Measurements from ENCODE around the gene MCC. TPM values are rescaled to one million over a fixed set of nuclear protein-coding genes. Genes with fewer than 3 reads are reported as not detected.

MCC gene
- total RNA-seq, 1 experiment from 2014 or later = 7.6 TPM

DNA sequence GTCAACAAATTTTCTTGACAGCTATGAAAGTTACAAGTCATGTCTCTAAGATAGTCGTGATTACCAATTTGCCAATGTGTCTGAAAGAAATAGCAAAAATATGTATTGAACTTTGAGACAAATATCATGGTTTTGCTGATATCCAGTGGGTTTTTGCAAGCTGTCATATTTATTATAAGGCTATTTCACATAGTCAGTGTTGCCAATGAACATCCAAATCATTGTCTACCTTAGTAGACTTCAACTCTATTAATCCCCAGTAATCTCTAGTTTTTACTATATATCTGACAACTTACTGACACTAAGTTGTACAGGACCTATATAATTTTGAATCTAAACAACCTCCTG, 256.6 kb downstream of the MCC start:
- WGBS (ENCODE audit: extremely low coverage, insufficient read length, low lambda C conversion rate) = no CpG with 5 or more reads among the region's 1 CpG
- no peaks in the 10 kb centered on the region for H3K79me1 ChIP-seq (ENCODE audit: insufficient read depth, low read depth, low read length, poor library complexity, severe bottlenecking)
- no peak overlapping the region for H3K9ac ChIP-seq (ENCODE audit: extremely low read depth, insufficient read length, low read length)
- H4K8ac ChIP-seq (replicated peaks; ENCODE audit: insufficient read length, low read depth, low read length) = no peak overlapping the region
- H4K5ac ChIP-seq (ENCODE audit: insufficient read length, low read depth, low read length) = no peak overlapping the region
- H3K79me2 ChIP-seq (ENCODE audit: insufficient read depth, low read length) = no peaks in the 10 kb centered on the region
- H4K91ac ChIP-seq (ENCODE audit: insufficient read length, low read depth, low read length) = no peak overlapping the region
- no peak overlapping the region for H3K4ac ChIP-seq (ENCODE audit: low read depth, low read length)
- TF ChIP-seq, protein P1, sequence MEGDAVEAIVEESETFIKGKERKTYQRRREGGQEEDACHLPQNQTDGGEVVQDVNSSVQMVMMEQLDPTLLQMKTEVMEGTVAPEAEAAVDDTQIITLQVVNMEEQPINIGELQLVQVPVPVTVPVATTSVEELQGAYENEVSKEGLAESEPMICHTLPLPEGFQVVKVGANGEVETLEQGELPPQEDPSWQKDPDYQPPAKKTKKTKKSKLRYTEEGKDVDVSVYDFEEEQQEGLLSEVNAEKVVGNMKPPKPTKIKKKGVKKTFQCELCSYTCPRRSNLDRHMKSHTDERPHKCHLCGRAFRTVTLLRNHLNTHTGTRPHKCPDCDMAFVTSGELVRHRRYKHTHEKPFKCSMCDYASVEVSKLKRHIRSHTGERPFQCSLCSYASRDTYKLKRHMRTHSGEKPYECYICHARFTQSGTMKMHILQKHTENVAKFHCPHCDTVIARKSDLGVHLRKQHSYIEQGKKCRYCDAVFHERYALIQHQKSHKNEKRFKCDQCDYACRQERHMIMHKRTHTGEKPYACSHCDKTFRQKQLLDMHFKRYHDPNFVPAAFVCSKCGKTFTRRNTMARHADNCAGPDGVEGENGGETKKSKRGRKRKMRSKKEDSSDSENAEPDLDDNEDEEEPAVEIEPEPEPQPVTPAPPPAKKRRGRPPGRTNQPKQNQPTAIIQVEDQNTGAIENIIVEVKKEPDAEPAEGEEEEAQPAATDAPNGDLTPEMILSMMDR (conservative IDR thresholded peaks at IDR 0.05) = no peak
- H2BK120ac ChIP-seq (ENCODE audit: low read depth, low read length, poor library complexity, severe bottlenecking) = no peak overlapping the region
- no peaks in the 10 kb centered on the region for H3K27me3 ChIP-seq (ENCODE audit: insufficient read depth, low read length)
- peaks cover 42 to 58% of the 10 kb centered on the region in 2 experiments for H3K4me1 Mint-ChIP-seq
- H2BK12ac ChIP-seq (ENCODE audit: insufficient read length, low read depth, low read length) = no peak overlapping the region
- no peak overlapping the region for H3K4me2 ChIP-seq (ENCODE audit: insufficient read depth, insufficient read length, low read length)
- no peak overlapping the region for H3K18ac ChIP-seq (ENCODE audit: insufficient read length, low read depth, low read length)
- DNase-seq = no peak
- H3K23ac ChIP-seq (ENCODE audit: insufficient read length, low read depth, low read length) = no peak overlapping the region
- H3K56ac ChIP-seq (ENCODE audit: insufficient read length, low read depth, low read length) = no peak overlapping the region
- H2BK5ac ChIP-seq (ENCODE audit: insufficient read length, low read length) = no peak overlapping the region
- H3K4me1 ChIP-seq (ENCODE audit: insufficient read depth, low read length) = peaks cover 13% of the 10 kb centered on the region; the same call in 1 of the 2 replicates
- H2AK5ac ChIP-seq (ENCODE audit: insufficient read length, low read length) = no peak overlapping the region
- no peak overlapping the region for H3T11ph ChIP-seq (ENCODE audit: low read length)
- H3K27me3 Mint-ChIP-seq (ENCODE audit: low read depth) = no peaks in the 10 kb centered on the region
- H2AFZ ChIP-seq (ENCODE audit: low read length) = no peak overlapping the region
- no peak overlapping the region for H3K4me3 Mint-ChIP-seq
- H3K27ac Mint-ChIP-seq = no peak overlapping the region
- H3K23me2 ChIP-seq (ENCODE audit: insufficient read length, low read depth, low read length, poor library complexity, severe bottlenecking) = no peaks in the 10 kb centered on the region
- H3K36me3 Mint-ChIP-seq (ENCODE audit: insufficient read depth in 1 of 3, low read depth in 3 of 3) = no peaks in the 10 kb centered on the region
- H3K27ac ChIP-seq (ENCODE audit: insufficient read length, low read depth, low read length) = no peak overlapping the region
- H2BK15ac ChIP-seq (ENCODE audit: low read depth, low read length) = no peak overlapping the region
- H3K14ac ChIP-seq (ENCODE audit: insufficient read depth, low read length) = no peak overlapping the region
- H3K9me3 Mint-ChIP-seq = no peaks in the 10 kb centered on the region
- H2BK20ac ChIP-seq (ENCODE audit: low read depth, low read length, poor library complexity, severe bottlenecking) = no peak overlapping the region
- no peaks in the 10 kb centered on the region for H3K9me3 ChIP-seq (ENCODE audit: control insufficient read depth, low read depth, low read length)
- H4K20me1 ChIP-seq (ENCODE audit: control insufficient read depth, insufficient read depth, insufficient read length) = no peaks in the 10 kb centered on the region

Measured in H9 (cell line).